Lung microvascular endothelial cell (primary cell): ENCODE measurements around the gene TCF25. TPM values are rescaled to one million over a fixed set of nuclear protein-coding genes. Genes with fewer than 3 reads are reported as not detected.
A peak's percentile ranks its signal among the peaks of the same experiment; 100 is the strongest.

Experiments
- DNase-seq, 2 donors: peaks; one replicate each; pipeline versions ENCODE4 v3.0.0 to v3.0.0-alpha.2; 2010; ENCODE audit warnings: low read depth in 2 of 2
- total RNA-seq: library from RNA; depleted of rRNA; stranded (reverse); fragments of >200 nt; gene quantifications from 2 replicates; pipeline ENCODE4 v1.2.1, GENCODE V29; 2014

The TCF25 gene
- total RNA-seq, 1 donor from 2014 or later = 115 TPM

GRCh38 chr16:89843409-89844350 is 29.7 kb upstream of the TCF25 start:
- no peak for DNase-seq

DNA sequence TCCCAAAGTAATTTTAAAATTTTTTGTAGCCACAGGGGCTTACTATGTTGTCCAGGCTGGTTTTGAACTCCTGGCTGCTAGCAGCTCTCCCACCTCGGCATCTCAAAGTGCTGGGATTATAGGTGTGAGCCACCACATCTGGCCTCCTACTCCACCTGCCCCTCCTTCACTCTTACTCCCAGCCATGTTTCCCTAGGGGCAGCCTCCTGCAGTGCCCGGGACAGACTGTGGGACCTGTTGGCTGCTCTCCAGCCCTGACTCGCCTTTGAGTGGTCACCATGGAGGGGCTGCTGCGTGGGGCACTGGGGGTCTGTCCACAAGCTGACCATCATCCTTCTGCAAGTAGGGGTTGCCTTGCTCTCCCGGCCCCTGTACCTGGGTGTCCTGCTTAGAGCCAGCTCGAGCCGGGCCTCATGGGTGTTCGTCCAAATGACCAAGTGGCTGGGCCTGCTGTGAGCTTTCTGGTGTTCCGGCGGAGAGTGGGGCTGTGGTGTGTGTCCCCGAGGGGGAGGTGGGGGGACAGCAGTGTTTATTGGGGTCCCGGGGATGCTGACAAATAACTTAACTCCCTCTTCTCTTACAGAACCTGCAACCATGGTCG is 28.6 kb upstream of the TCF25 start:
- no peak for DNase-seq

- DNase-seq = no peak
Observed at GRCh38 chr16:89845417-89845816, 28.0 kb upstream of the TCF25 start.

- no peak for DNase-seq
Observed at GRCh38 chr16:89847051-89847939, 26.1 kb upstream of the TCF25 start.

DNA sequence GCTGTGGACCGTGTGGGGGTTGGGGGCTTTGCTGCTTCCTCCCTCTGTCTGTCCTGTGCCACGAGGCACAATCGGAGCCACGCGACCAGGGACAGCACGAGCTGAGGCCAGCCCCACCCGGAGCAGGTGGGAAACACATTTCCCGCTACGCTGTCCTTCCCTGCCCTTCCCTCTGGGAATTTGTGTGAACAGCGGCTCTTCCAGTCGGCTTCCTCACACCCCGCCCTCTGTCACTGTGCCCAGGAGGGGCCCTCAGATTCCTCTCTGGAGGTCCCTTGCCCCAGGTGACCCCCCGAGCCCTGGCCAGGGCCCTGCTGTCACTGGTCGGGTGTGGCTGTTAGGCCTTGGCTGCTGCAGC is 25.5 kb upstream of the TCF25 start:
- DNase-seq = no peak

GRCh38 chr16:89848974-89849373 is 24.4 kb upstream of the TCF25 start:
- DNase-seq = no peak

- DNase-seq = no peak
Observed at GRCh38 chr16:89853306-89853993, 19.9 kb upstream of the TCF25 start.

DNA sequence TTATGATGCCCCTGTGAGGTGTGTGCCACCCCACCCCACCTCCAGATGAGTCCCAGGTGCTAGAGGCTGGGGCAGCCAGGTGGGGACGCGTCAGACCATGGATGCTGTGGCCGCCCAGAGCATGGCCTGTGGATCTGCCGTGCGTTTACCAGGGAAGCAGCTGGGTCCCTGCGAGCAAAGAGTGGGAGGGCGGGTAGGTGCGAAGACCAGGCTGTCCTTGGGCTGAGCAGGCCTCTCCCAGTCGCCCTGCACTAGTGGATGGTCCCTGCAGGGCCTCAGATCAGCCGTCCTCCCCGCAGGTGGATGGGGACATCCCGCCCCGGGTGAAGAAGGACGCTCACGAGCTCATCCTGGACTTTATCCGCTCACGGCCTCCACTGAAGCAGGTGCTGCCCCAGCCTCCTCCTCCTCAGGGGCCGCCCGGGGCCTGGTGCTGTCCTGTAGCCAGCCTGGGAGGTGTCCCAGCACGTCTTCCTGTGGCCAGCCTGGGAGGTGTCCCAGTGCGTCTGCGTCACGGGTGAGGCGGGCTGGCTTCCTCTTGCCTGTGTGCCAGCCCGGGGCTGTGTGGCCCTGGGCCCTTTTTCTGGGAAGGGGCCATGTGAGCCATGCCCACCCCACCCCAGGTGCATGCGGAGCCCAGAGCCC is 18.0 kb upstream of the TCF25 start:
- no peak for DNase-seq

GRCh38 chr16:89855986-89856385 is 17.4 kb upstream of the TCF25 start:
- no peak for DNase-seq

DNA sequence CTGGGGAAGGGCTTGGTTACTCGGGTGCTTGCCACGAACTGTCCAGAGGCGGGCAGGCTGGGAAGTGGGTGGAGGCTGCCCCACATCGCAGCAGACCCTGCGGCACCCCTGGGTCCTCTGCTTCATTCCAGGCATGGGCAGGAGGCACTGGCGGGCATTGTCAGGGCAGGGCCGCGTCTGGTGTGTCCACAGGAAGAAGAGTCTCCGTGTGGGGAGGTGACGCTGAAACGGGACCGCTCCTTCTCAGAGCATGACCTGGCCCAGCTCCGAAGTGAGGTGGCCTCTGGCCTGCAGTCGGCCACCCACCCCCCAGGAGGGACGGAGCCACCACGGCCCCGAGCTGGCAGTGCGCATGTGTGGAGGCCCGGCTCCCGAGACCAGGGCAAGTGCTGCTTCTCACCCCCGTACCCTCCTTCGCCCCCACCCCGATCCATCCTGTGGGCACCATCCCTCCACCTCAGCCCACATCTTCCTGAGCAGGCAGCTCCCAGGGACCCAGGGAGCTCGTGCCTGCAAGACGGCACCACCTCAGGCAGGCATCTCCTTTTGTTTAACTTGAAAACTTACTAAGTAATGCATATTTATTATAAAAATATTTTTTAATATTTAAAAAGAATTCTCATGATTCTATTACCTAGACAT is 14.3 kb upstream of the TCF25 start:
- no peak for DNase-seq

DNA sequence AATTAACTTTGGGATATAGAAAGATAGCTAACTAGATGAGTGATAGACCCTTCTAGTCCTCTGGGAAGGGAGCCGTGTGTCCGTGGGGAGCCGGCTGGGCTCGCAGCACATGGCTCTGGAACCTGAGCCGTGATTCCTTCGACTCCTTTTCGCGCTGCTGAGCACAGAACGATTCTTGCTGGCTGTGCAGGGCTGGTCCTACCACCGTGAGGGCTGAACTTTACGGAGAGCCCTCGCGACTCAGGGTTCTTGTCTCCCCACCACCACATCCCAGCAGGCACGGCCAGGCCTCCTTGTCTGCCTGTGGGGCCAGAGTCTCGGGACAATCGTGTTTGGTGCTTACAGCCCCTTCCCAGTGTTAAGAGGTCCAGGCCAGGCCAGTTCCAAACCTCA is 13.8 kb upstream of the TCF25 start:
- no peak for DNase-seq

DNA sequence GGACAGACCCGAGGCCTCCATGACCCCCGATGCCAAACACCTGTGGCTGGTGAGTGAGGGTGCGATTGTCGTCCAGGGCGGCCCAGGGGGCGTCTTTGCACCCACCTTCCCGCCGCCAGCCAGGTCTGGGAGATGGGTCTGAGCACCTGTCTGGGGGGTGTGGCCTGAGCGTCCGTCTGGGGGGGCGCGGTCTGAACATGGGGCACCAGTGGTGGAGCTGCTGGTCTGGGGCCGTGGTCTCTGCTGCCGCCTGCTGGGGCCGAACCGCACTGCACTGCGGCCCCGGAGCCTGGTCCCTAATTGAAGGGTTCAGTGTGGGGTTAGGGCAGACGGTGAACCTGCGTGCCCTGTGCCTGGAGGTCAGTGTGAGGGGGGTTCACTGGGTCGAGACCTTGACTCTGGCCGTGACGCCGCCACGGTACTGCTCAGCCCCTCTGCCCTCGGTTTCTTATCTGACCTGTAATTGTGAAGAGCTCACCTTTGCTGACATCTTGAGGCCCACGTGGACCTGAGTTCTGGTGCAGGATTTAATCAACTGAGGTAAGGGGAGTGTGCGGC is 12.6 kb upstream of the TCF25 start:
- DNase-seq = peak; percentile 47 to 61

GRCh38 chr16:89861648-89862047 is 11.7 kb upstream of the TCF25 start:
- DNase-seq = no peak

DNA sequence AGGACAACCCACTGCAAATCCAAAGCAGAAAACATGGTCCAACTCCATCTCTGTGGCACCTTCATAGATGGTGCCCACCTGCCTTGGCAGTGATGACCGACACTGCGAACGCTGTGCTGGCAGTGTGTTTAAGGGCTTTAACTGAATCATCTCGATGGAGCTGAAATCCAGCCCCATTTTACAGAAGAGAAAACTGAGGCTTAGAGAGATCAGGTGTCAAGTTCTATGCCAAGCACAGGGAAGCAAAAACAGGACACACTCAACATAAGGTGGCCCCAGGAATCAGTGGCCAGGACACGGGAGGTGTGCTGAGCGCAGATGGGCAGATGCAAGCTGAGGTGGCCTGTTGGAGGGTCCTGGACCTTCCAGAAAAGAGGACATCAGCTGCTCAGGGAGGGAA is 10.7 kb upstream of the TCF25 start:
- DNase-seq = no peak

DNA sequence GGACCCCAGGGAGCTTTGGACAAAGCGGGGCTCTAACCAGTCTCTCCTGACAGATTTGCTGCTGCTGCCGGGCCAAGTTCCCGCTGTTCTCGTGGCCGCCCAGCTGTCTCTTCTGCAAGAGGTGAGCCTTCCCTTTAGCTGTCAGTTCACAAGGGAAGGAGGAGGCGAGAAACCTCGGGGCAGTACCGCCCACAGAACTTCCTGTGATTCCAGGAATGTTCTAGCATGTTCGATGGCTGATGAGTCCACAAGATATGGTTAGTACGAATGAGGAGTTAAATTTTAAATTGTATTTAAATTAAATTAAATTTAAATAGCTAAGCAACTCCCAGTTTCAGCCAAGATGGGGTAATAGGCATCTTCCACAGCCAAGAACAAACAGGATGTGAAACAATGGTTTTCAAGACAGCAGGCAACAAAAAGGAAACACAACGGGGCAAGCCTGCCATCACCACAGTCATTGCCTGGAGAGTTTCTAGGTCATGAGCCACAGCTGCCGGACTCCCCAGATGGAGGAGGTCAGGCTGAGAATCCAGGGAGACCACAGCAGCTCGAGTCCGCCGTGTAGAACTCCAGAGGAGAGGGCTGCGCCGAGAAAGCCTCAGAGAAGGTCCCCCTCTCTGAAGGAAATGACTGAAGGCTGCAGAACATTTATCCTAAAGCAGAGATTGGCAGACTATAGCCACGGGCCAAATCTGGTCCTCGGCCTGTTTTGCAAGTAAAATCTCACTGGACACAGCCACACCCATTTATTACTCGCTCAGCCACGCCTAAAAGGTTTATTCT is 9.5 kb upstream of the TCF25 start:
- DNase-seq = peak in 1 of 2 donors; percentile 88

DNA sequence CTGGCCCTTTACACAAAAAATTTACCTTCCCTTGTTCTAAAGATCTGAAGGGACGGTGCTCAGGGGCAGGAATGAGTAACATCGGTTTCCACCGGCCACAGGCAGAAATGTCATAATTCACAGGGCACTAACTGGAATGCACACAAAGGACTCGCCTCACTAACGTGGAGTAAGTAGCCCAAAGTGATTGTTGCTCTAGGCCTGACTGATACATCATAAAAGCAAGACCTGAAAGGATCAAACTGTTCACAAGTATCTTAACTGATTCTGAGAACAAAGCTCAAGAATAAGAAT is 8.9 kb upstream of the TCF25 start:
- DNase-seq = peak in 1 of 2 donors; percentile 40

GRCh38 chr16:89867918-89868317 is 5.5 kb upstream of the TCF25 start:
- no peak for DNase-seq

- DNase-seq = no peak
Observed at GRCh38 chr16:89869911-89870310, 3.5 kb upstream of the TCF25 start.

DNA sequence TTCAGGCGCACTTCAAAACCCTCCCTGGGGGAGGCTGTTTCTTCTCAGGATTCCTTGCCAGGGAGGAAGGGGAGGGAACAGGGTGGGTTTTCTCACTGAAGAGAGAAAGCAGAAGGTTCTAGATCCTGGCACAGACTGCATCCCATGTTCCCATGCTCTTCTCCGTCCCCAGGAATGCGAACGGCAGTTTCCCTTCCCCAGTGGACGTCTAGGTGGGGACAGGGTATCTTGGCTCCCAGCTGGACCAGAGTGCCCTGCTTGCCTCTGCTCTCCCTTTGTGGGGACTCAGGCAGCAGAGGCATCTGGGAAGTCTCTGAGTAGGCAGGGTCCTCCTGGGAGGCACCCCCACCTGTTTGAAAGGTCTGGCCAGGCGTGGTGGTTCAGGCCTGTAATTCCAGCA is 3.0 kb upstream of the TCF25 start:
- DNase-seq = no peak

DNA sequence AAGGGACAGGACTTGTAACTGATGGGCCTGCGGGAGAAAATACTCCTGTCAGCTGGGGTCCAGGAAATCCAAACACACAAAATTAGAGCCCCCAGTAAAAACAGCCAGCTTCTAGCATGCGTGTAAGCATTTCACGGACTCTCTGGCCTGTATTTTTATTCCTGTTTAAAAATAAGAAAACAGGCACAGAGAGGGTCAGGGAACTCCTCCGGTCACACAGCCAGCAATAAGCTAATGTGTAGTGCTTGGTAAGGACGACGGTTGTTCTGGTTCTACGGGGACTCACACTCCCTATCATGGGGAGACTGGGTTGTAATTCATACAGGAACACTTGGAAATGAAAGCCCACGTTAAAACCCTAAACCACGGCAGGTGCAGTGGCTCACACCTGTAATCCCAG is 1.5 kb upstream of the TCF25 start:
- no peak for DNase-seq
